GM12878 (cell line): ENCODE results near the gene PTGR2.
A peak's percentile ranks its signal among the peaks of the same experiment; 100 is the strongest.

Source experiments
- BHLHE40 ChIP-seq, 2 experiments: fragments of 450-650 bp in 1 of 2; IDR thresholded peaks; 2 replicates each; pipeline ENCODE4 v1.6.1; 2011 to 2017; ENCODE audit warnings: low read depth in 2 of 2, borderline replicate concordance in 1 of 2, improper control_type of control experiment in 1 of 2, low read length in 1 of 2, mild to moderate bottlenecking in 1 of 2
- CREM ChIP-seq: IDR thresholded peaks from 2 replicates; pipeline ENCODE4 v1.6.1; 2014; ENCODE audit warnings: antibody characterized with exemption, low read depth
- EZH2 ChIP-seq: IDR thresholded peaks from 2 replicates; pipeline ENCODE4 v1.6.1; 2012; ENCODE audit warnings: low read depth, mild to moderate bottlenecking, control low read depth, inconsistent platforms, low read length, borderline replicate concordance; ENCODE audit not compliant: control insufficient read depth
- FOXK2 ChIP-seq: fragments of 450-650 bp; IDR thresholded peaks from 2 replicates; pipeline ENCODE4 v1.6.1; 2017; ENCODE audit warnings: mild to moderate bottlenecking, moderate library complexity
- JUNB ChIP-seq: IDR thresholded peaks from 2 replicates; pipeline ENCODE4 v1.6.1; 2016; ENCODE audit warnings: antibody characterized with exemption, mild to moderate bottlenecking
- POLR2A ChIP-seq: IDR thresholded peaks from 2 replicates; pipeline ENCODE4 v1.6.1; 2011; ENCODE audit warnings: low read depth, mild to moderate bottlenecking, low read length
- RFX5 ChIP-seq: IDR thresholded peaks from 2 replicates; pipeline ENCODE4 v1.6.1; 2011; ENCODE audit warnings: low read depth, low read length, improper control_type of control experiment
- SKIL ChIP-seq: fragments of 450-650 bp; IDR thresholded peaks from 2 replicates; pipeline ENCODE4 v1.6.1; 2017; ENCODE audit warnings: mild to moderate bottlenecking, low read depth, inconsistent platforms; ENCODE audit not compliant: poor library complexity, severe bottlenecking
- SREBF2 ChIP-seq: IDR thresholded peaks from 2 replicates; pipeline ENCODE4 v1.6.1; 2012; ENCODE audit warnings: mild to moderate bottlenecking, low read length
- TAF1 ChIP-seq: IDR thresholded peaks from 2 replicates; pipeline ENCODE4 v1.6.1; 2011; ENCODE audit warnings: mild to moderate bottlenecking, low read depth, low read length, borderline replicate concordance
- TCF3 ChIP-seq: IDR thresholded peaks from 2 replicates; pipeline ENCODE4 v1.6.1; 2012; ENCODE audit warnings: low read depth, mild to moderate bottlenecking, low read length, borderline replicate concordance; ENCODE audit not compliant: insufficient read depth
- YY1 ChIP-seq: IDR thresholded peaks from 2 replicates; pipeline ENCODE4 v1.6.1; 2011; ENCODE audit warnings: low read depth, mild to moderate bottlenecking, low read length
- TF ChIP-seq, protein P1 (sequence below): IDR thresholded peaks from 2 replicates; pipeline ENCODE4 v1.6.1; 2012; ENCODE audit warnings: low read depth, low read length, improper control_type of control experiment
- TF ChIP-seq, protein P2 (sequence below), 3 experiments: IDR thresholded peaks in 2 of 3; conservative IDR thresholded peaks in 1 of 3; 2 replicates each; pipeline ENCODE4 v1.5.1; 2011; ENCODE audit warnings: low read depth in 3 of 3, low read length in 3 of 3, mild to moderate bottlenecking in 3 of 3, control low read depth in 2 of 3, moderate library complexity in 2 of 3, inconsistent platforms in 1 of 3, mixed read lengths in 1 of 3; ENCODE audit not compliant: control insufficient read depth in 2 of 3, insufficient read depth in 1 of 3; ENCODE audit errors: extremely low read depth in 1 of 3

DNA sequence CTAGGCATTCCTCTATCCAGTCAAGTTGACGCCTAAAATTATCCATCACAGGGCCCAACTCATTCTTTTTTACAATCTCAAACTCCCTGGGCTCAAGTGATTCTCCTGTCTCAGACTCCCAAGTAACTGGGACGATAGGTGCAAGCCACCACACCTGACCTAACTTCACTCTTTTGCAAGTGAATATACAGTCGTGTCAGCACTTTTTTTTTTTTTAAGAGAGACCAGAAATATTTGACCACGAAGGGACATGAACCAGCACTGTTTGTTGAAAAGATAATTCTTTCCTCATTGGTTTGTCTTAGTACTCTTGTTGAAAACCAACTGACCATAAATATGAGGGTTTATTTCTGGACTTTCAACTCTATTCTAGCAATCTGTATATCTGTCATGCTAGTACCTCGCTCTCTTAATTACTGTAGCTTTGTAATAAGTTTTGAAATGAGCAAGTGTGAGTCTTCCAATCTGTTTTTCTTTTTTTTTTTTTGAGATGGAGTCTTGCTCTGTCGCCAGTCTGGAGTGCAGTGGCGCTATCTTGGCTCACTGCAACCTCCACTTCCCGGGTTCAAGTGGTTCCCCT is 14.0 kb downstream of the PTGR2 start:
- TF ChIP-seq SREBF2 (no peak), JUNB (peak; percentile 58), EZH2 (no peak), POLR2A (no peak), SKIL (no peak), FOXK2 (no peak), TAF1 (no peak), TCF3 (no peak), CREM (no peak), RFX5 (no peak), YY1 (no peak), BHLHE40 (IDR thresholded peaks at IDR 0.05; ENCODE audit: borderline replicate concordance in 1 of 2, low read depth in 2 of 2, low read length in 1 of 2) (no peak)
- TF ChIP-seq, protein P1, sequence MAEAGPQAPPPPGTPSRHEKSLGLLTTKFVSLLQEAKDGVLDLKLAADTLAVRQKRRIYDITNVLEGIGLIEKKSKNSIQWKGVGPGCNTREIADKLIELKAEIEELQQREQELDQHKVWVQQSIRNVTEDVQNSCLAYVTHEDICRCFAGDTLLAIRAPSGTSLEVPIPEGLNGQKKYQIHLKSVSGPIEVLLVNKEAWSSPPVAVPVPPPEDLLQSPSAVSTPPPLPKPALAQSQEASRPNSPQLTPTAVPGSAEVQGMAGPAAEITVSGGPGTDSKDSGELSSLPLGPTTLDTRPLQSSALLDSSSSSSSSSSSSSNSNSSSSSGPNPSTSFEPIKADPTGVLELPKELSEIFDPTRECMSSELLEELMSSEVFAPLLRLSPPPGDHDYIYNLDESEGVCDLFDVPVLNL: no peak
- TF ChIP-seq, protein P2, sequence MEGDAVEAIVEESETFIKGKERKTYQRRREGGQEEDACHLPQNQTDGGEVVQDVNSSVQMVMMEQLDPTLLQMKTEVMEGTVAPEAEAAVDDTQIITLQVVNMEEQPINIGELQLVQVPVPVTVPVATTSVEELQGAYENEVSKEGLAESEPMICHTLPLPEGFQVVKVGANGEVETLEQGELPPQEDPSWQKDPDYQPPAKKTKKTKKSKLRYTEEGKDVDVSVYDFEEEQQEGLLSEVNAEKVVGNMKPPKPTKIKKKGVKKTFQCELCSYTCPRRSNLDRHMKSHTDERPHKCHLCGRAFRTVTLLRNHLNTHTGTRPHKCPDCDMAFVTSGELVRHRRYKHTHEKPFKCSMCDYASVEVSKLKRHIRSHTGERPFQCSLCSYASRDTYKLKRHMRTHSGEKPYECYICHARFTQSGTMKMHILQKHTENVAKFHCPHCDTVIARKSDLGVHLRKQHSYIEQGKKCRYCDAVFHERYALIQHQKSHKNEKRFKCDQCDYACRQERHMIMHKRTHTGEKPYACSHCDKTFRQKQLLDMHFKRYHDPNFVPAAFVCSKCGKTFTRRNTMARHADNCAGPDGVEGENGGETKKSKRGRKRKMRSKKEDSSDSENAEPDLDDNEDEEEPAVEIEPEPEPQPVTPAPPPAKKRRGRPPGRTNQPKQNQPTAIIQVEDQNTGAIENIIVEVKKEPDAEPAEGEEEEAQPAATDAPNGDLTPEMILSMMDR (IDR thresholded peaks at IDR 0.05 in 2 of 3, conservative IDR thresholded peaks at IDR 0.05 in 1 of 3; ENCODE audit: control insufficient read depth in 2 of 3, extremely low read depth in 1 of 3, insufficient read depth in 1 of 3, low read depth in 3 of 3, low read length in 3 of 3): no peak
